ENCODE measurements around the gene KRTAP5-9.
"Not testable (repeated sequence)": the region's sequence is repeated elsewhere in the genome, so short reads cannot be mapped to it uniquely, and the experiment has no call there.

KRTAP5-9 gene

GRCh38 chr11:71548120-71548519 lies at the start of gene KRTAP5-9:
TSS of gene KRTAP5-9 (plus strand) at chr11:71548420. CDS start at chr11:71548658, 238 bp downstream.
- DNase-seq: no peak

DNA sequence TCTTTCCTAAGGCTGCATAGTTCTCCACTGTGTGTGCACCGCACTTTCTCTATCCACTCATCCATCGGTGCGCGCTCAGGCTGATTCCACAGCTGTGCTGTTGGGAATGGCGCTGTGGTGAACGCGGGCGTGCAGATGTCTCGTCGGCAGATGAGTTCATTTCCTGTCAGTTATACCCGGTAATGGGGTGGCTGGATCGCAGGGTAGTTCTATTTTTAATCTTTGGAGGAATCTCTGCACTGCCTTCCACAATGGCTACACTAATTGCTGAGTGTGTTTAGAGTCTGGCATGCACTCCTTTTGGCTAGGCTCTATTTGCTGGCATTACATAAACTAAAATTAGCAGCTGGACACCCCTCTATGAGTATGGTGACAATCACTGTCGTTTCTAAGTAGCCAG lies 49.1 kb upstream of the KRTAP5-9 start:
- no peak for DNase-seq

GRCh38 chr11:71499546-71499945 lies 48.7 kb upstream of the KRTAP5-9 start:
- no peak for DNase-seq

DNA sequence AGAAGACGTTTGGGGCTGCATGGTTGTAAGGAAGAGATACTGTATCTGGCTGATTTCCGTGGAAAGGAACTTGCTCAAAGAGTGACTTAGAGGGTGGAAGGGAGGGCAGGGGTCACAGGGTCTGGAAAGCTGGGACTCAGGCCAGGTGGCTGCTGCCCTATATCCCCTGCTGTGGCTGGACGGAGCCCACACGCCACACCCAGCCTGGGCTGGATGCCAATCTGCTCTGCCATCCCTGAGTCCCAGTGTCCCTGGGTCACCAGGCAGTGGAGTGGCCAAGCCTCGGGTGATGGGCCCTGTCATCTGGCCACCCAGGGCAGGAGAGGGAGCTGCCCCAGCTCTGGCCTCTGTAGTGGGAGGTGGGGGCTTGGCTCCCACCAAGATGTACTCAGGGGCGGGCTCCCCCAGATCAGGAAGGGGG lies 47.6 kb upstream of the KRTAP5-9 start:
- no peak for DNase-seq

DNA sequence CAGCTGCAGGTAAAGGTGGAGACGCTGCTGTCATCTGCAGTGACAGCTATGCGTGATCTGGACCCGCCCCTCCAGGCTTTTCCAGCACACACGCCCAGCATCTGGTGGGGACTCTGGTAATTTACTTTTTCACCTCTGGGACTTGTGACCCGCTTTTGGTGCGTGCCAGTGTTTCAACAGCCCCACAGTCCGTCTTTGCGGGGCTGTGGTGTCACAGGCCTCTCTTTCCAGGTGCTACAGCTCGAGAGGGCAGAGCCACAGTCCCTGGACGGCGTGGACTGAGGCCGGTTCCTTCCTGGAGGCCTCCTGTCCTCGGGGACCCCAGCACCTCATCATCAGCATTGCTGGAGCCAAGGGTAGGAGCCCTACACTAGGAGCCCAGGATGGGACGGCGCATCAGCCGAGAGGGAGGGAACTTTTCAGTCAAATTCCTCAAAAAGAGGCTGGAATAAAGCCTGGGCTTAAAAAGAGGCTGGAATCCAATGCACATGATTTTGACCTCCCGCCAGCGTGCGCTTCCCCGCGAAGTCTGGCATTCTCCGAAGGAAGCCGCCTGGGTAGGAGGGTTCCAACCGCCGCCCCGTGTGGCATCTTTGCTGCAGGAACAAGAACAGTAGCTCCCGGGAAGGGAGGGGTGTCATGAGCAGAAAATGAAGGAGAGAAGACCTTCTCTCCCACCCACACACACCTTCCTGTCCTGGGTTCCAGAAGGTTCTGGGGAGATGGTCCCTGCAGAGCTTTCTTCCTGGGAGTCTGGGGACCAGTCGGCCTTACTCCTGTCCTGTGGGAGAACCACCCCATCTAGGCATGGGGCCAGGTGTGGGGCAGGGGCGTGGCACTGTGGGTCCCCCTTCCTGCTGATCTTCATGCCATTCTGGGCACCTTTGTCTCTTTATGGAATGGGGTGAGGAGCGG lies 46.9 kb upstream of the KRTAP5-9 start:
- DNase-seq: no peak

- no peak for DNase-seq
Observed at GRCh38 chr11:71502026-71502425, 46.2 kb upstream of the KRTAP5-9 start.

DNA sequence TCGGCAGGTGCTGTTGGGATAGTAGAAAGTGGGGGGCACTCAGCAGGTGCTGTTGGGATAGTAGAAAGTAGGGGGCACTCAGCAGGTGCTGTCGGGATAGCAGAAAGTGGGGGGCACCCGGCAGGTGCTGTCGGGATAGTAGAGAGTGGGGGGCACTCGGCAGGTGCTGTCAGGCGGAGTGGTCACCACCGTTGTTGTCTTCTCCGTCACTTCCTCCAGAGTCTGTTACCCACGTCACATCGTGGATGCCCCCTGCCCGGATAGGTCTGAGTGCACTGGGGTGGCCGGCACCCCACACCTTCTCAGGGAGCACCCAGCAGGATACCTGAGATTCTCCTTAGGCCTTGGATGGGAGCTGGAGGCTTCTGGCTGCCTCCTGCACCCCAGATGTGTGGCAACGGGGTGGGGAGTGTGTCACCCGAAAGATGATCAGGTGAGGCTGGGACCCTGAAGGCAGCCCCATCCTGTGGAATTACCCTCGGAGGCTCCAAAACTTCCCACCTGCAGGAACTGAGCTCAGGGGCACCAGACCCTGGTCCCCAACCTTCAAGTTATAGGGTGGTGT lies 45.3 kb upstream of the KRTAP5-9 start:
- DNase-seq: no peak

DNA sequence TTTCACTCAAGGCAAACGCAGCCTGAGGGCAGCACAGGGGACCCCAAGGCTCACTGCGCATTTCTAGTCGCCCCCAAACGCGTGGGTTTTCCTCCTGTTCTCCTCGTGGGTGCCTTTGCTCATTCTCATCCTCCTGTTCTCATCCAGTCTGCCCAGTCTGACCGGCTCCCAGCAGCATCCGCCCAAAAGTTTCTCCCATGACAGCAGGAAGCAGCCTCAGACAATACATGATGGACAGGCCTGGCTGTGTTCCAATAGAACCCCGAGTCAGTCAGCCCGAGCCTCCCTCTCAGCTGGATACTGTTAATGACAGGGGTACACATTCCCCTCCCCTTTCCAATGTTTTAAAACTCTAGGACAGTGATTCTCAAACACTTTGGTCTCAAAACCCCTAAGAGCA lies 43.7 kb upstream of the KRTAP5-9 start:
- no peak for DNase-seq

DNA sequence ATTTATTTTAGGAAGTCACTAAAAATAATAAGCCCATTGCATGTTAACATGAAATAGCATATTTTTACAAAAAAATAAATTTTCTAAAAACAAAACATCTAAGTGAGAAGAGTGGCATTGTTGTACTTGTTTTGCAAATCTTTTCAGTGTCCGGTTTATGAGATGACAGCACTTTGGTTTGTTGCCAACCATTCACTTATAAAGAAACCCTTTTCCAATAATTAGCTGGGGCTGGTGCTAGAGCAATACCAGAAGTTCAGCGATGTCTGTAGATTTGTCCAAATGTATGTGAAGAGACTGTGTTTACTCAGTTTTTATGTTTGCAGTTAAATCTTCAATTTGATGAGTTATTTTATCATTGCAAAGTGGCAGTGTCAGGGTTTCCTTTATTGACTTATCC lies 43.2 kb upstream of the KRTAP5-9 start:
- DNase-seq: no peak

GRCh38 chr11:71505781-71506180 lies 42.4 kb upstream of the KRTAP5-9 start:
- DNase-seq: no peak

DNA sequence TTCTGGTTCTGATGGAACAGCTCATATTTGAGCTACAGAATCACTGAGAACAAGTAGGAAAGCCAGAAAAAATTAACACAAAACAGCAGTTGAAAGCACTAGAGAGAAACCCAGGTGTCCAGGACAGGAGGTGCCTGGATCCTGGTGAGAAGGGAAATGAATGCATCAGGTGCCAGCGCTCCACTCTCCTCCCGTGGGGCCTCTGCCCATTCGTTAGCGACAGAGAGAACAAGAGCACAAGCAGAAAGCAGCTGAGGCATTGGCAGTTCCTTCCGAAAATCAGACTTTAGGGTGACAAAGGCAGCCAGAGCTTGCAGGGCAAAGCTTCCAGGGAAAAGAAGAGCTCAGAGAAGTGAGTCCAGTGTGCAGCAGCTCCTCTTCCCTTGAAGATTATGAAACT lies 41.1 kb upstream of the KRTAP5-9 start:
- DNase-seq: no peak

DNA sequence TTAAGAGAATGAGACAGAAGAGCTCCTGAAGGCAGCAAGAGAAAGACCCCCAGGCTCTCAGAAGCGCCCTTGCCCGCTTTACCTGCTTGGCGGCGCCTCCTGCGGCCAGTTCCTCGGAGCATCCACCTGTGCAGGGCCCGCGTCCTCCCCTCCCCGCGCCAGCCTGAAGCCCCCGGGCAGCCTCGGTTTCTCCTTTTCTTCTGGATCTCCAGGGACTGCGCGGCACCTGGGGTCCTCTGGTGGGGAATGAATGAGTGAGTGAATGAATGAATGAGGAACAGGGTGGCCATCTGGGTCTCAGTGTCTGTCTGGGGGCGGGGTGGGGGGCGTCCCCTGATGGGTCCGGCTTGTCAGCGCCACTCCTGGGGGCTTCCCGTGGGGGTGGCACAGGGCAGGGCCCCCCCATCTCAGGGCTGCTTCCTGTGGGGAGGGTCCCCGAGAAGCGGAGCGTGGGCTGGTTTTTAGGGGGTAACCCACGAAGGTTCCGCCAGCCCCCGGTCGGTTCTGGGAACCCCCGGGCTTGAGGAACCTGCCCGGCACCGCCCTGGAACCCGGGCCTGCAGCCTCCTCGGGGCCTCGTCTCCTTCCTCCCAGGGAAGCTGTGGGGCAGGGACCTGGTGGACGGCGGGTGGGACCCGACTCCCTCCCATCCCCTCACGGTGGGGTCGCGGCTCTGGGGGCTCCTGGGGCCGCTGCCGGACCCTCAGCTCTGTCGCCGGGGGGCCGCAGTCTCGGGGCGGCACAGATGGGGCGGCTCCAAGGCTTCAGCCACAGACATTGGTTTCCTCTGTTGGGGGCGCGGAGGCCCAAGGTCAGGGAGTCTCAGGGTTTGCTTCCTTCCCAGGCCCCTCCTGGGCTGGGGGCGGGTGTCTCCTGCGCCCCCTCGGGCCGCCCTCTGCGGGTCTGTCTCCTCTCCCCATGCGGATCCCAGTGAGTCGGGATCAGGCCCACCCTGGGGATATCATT lies 29.4 kb upstream of the KRTAP5-9 start:
- no peak for DNase-seq

- DNase-seq: no peak
Observed at GRCh38 chr11:71519546-71519945, 28.7 kb upstream of the KRTAP5-9 start.

- no peak for DNase-seq
Observed at GRCh38 chr11:71525188-71525937, 22.9 kb upstream of the KRTAP5-9 start.

DNA sequence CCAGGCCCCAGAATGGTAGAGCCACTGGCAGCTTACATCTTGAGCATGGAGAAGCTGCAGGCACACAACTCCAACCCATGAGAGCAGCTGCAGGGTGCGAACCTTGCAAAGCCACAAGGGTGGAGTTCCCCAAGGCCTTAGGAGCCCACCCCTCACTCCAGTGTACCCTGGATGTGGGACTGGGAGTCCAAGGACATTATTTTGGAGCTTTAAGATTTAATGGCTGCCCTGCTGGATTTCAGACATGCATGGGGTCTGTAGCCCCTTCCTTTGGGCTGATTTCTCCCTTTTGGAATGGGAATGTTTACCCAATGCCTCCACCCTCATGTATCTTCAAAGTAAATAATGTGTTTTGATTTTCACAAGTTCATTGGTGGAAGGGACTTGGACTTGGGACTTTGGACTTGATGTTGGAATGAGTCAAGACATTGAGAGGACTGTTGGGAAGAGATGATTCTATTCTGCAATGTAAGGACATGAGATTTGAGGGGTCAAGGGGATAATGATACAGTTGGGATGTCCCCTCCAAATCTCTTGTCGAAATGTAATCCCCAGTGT lies 22.2 kb upstream of the KRTAP5-9 start:
- DNase-seq: no peak

GRCh38 chr11:71526796-71527575 lies 21.2 kb upstream of the KRTAP5-9 start, which contains the start of gene KRTAP5-7:
TSS of gene KRTAP5-7 (plus strand) at chr11:71527267. CDS start at chr11:71527301, 34 bp downstream.
- not testable (repeated sequence) for DNase-seq

DNA sequence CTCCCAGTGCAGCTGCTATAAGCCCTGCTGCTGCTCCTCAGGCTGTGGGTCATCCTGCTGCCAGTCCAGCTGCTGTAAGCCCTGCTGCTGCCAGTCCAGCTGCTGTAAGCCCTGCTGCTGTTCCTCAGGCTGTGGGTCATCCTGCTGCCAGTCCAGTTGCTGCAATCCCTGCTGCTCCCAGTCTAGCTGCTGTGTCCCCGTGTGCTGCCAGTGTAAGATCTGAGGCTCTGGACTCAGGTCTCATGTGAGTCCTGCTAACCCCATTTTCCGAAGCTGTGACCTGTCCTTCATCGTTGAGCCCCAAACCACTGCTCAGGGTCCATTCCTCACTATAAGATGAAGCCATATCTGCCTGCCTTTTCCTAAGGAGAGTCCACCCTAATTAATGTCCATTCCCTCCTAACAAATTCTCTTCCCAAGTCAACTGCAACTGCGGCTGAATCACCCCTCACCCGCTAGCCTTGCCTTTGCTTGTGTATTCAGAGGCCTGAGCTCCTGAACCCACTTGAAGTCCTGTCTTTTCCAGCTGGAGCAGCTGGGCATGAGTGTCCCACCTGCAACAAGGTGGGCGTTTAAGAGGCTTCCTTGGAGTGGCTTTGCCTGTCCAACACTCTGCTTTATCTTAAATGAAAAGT lies 20.5 kb upstream of the KRTAP5-9 start:
- no peak for DNase-seq

GRCh38 chr11:71530602-71531001 lies 17.6 kb upstream of the KRTAP5-9 start:
- no peak for DNase-seq

- no peak for DNase-seq
Observed at GRCh38 chr11:71532036-71532610, 16.1 kb upstream of the KRTAP5-9 start.
